HL-60 (cell line): Measurements from ENCODE around the gene MVP.
"Not testable (repeated sequence)": the region's sequence is repeated elsewhere in the genome, so short reads cannot be mapped to it uniquely, and the experiment has no call there.

Experiments
- DNase-seq, 2 experiments: peaks; one replicate each; pipeline ENCODE4 v3.0.0-alpha.2; 2010 to 2020; ENCODE audit warnings: low read depth in 1 of 2, low spot score in 1 of 2
- H3K27ac ChIP-seq: fragments of 250-450 bp; sonication (Bioruptor Pico); replicated peaks from 2 replicates; pipeline ENCODE4 v1.5.1; 2020; ENCODE audit warnings: mild to moderate bottlenecking, moderate library complexity
- H3K27me3 ChIP-seq: fragments of 250-450 bp; sonication (Bioruptor Pico); 2 replicates; pipeline ENCODE4 v1.5.1; 2021; ENCODE audit warnings: mild to moderate bottlenecking, moderate library complexity; ENCODE audit not compliant: insufficient read depth, poor library complexity, severe bottlenecking
- H3K4me3 ChIP-seq: replicated peaks from 2 replicates; pipeline ENCODE4 v1.5.1; 2011; ENCODE audit warnings: mild to moderate bottlenecking, control low read depth, low read length; ENCODE audit not compliant: insufficient read depth
- GABPA ChIP-seq: IDR thresholded peaks from 2 replicates; pipeline ENCODE4 v1.6.1; 2012; ENCODE audit warnings: low read depth
- POLR2AphosphoS5 ChIP-seq: IDR thresholded peaks from 2 replicates; pipeline ENCODE4 v1.6.1; 2012; ENCODE audit warnings: low read depth
- SPI1 ChIP-seq: IDR thresholded peaks from 2 replicates; pipeline ENCODE4 v1.6.1; 2012; ENCODE audit warnings: low read depth, mild to moderate bottlenecking, borderline replicate concordance
- long read RNA-seq: library from polyadenylated mRNA; unstranded; transcript quantifications from one replicate; pipeline ENCODE4 v2.0.0, GENCODE V29; 2020
- TF ChIP-seq, protein P1 (sequence below): IDR thresholded peaks from 2 replicates; pipeline ENCODE4 v1.6.1; 2012; ENCODE audit warnings: low read depth; ENCODE audit not compliant: insufficient replicate concordance
- TF ChIP-seq, protein P2 (sequence below): IDR thresholded peaks from one replicate; pipeline ENCODE4 v1.5.1; 2011; ENCODE audit warnings: low read length, control low read depth, inconsistent platforms; ENCODE audit not compliant: insufficient read depth

Gene MVP
- long read RNA-seq, partial matches to known transcripts: 2 of 7 reads
- long read RNA-seq, other reads (novel, unspliced or antisense): 5 of 7 reads

DNA sequence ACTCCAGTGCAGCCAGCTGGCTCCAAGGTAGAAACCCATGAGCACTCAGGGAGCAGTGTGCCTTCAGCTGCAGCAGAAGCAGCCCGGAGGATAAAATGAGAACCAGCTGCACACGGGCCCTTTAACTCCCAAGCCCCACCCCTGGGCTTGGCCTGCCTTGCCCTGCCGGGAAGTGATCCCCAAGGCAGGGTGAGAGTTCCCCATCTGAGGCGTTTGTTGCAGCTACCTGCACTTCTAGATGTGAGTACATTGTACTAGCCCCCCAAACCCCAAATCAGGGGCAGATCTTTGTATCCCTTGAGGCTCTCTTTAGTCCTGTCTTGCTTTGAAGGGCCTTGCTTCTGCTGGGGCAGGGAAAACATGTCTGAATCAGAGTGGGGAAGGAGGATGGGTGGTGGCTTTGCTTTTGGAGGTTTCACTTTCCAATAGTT, at the start of gene MVP:
TSS of gene MVP (plus strand) at position 192 of the 431 bp plus-strand sequence. CDS start 10,088 bp downstream, outside the sequence.
- H3K27ac ChIP-seq: no peak within 1 kb of the TSS
- TF ChIP-seq POLR2AphosphoS5 (peak; percentile 38), GABPA (no peak), SPI1 (peak; percentile 64; the same call in 1 of the 2 replicates)
- TF ChIP-seq, protein P1, sequence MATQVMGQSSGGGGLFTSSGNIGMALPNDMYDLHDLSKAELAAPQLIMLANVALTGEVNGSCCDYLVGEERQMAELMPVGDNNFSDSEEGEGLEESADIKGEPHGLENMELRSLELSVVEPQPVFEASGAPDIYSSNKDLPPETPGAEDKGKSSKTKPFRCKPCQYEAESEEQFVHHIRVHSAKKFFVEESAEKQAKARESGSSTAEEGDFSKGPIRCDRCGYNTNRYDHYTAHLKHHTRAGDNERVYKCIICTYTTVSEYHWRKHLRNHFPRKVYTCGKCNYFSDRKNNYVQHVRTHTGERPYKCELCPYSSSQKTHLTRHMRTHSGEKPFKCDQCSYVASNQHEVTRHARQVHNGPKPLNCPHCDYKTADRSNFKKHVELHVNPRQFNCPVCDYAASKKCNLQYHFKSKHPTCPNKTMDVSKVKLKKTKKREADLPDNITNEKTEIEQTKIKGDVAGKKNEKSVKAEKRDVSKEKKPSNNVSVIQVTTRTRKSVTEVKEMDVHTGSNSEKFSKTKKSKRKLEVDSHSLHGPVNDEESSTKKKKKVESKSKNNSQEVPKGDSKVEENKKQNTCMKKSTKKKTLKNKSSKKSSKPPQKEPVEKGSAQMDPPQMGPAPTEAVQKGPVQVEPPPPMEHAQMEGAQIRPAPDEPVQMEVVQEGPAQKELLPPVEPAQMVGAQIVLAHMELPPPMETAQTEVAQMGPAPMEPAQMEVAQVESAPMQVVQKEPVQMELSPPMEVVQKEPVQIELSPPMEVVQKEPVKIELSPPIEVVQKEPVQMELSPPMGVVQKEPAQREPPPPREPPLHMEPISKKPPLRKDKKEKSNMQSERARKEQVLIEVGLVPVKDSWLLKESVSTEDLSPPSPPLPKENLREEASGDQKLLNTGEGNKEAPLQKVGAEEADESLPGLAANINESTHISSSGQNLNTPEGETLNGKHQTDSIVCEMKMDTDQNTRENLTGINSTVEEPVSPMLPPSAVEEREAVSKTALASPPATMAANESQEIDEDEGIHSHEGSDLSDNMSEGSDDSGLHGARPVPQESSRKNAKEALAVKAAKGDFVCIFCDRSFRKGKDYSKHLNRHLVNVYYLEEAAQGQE: no peak
- TF ChIP-seq, protein P2, sequence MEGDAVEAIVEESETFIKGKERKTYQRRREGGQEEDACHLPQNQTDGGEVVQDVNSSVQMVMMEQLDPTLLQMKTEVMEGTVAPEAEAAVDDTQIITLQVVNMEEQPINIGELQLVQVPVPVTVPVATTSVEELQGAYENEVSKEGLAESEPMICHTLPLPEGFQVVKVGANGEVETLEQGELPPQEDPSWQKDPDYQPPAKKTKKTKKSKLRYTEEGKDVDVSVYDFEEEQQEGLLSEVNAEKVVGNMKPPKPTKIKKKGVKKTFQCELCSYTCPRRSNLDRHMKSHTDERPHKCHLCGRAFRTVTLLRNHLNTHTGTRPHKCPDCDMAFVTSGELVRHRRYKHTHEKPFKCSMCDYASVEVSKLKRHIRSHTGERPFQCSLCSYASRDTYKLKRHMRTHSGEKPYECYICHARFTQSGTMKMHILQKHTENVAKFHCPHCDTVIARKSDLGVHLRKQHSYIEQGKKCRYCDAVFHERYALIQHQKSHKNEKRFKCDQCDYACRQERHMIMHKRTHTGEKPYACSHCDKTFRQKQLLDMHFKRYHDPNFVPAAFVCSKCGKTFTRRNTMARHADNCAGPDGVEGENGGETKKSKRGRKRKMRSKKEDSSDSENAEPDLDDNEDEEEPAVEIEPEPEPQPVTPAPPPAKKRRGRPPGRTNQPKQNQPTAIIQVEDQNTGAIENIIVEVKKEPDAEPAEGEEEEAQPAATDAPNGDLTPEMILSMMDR: no peak
- H3K27me3 ChIP-seq: no peaks in the 10 kb centered on the region
- peak within 1 kb of the TSS; percentile 46 for H3K4me3 ChIP-seq
- peak in 1 of 2 experiments; percentile 75 for DNase-seq

DNA sequence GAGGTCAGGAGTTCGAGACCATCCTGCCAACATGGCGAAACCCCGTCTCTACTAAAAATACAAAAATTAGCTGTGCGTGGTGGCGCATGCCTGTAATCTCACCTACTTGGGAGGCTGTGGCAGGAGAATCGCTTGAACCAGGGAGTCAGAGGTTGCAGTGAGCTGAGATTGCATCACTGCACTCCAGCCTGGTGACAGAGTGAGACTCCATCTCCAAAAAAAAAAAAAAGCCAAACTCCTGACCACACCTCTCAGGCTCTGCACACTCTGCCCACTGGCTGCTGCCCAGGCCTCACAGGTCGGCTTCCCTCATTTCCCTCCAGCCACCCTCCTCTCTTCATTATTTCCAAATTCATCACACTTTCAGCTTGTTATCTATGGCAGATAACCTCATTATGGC, 47.9 kb upstream of the MVP start:
- DNase-seq, H3K27ac ChIP-seq, H3K27me3 ChIP-seq, H3K4me3 ChIP-seq: not testable (repeated sequence)

DNA sequence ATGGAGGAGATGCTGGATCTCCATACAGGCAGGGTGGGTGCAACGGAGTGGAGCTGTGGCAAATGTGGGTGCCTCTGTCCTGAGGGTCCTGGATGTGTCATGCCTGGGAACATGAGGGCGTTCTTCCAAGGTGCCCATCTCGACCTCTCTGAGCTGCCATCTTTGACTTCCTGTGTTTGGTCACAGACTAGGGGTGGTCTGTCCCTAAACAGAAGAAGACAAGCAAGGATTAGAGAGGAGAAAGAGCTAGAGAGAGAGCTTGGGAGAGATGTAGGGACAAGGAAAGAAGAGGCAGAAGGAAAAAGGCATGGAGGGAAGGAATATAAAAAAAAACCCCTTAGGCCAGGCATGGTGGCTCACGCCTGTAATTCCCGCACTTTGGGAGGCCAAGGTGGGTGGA, 45.5 kb upstream of the MVP start:
- Histone ChIP-seq H3K4me3 (no peak overlapping the region), H3K27me3 (no peaks in the 10 kb centered on the region), H3K27ac (no peak overlapping the region)
- TF ChIP-seq SPI1: no peak
- no peak for TF ChIP-seq POLR2AphosphoS5
- TF ChIP-seq, protein P1: no peak
- TF ChIP-seq, protein P2: no peak
- no peak for TF ChIP-seq GABPA
- DNase-seq: no peak

DNA sequence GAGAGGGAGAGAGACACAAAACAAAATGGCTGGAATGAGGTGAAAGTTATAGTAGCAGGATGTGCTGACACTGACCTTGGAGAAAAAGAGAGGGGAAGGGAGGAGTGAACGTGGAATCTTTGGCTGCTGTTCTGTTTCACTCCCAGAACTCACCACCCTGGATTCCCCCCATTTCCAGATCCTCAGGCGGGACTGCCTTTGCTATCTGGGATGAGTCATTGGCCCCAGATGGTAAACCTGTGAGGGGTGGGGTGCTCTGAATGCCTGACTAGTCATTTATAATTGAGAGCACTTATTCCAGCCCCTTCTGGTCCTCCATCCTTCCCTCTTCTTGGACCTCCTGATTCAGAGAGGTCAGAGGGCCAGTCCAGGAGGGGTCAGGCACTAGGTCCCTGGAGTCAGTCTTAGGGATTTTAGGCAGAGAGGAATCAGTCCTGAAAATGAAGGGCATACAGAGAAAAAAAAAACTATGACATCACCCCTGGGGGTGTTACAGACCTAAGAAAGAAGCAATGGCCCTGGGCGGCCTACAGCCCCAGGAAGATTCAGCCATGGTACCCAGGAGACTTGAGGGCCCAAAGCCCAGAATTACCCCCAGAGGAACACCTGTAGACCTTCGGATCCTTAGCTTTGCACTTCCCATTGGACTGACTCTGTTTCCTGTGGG, 44.4 kb upstream of the MVP start:
- TF ChIP-seq GABPA: no peak
- no peak for TF ChIP-seq SPI1
- no peak for TF ChIP-seq POLR2AphosphoS5
- TF ChIP-seq, protein P2: no peak
- TF ChIP-seq, protein P1: no peak
- Histone ChIP-seq H3K27me3 (no peaks in the 10 kb centered on the region), H3K4me3 (no peak overlapping the region), H3K27ac (no peak overlapping the region)
- no peak for DNase-seq
